HG03520 (cell line): ENCODE data around the gene UGT2A2.
"Not testable (repeated sequence)": the region's sequence is repeated elsewhere in the genome, so short reads cannot be mapped to it uniquely, and the experiment has no call there.

Experiments
- ATAC-seq: cut with Tn5 transposase; IDR thresholded peaks from one replicate; pipeline ENCODE4 v1.9.1; 2021; ENCODE audit warnings: mild to moderate bottlenecking, moderate library complexity; ENCODE audit not compliant: unreplicated experiment

The UGT2A2 gene

GRCh38 chr4:69639542-69639941 is at the start of gene UGT2A2:
UGT2A2 (minus strand) TSS chr4:69639642; CDS start chr4:69639640, 2 bp downstream.
- no peak for ATAC-seq

GRCh38 chr4:69684804-69685203 is 45.4 kb upstream of the UGT2A2 start:
- ATAC-seq, result no peak

GRCh38 chr4:69668680-69669079 is 29.2 kb upstream of the UGT2A2 start:
- no peak for ATAC-seq

GRCh38 chr4:69664009-69664408 is 24.6 kb upstream of the UGT2A2 start:
- not testable (repeated sequence) for ATAC-seq

GRCh38 chr4:69661130-69661803 is 21.8 kb upstream of the UGT2A2 start:
- not testable (repeated sequence) for ATAC-seq

GRCh38 chr4:69658133-69658532 is 18.7 kb upstream of the UGT2A2 start:
- no peak for ATAC-seq

GRCh38 chr4:69656653-69657158 is 17.3 kb upstream of the UGT2A2 start:
- no peak for ATAC-seq

GRCh38 chr4:69653147-69653546 is 13.7 kb upstream of the UGT2A2 start, which contains the start of gene UGT2A1:
UGT2A1 (minus strand) TSS chr4:69653247; CDS start chr4:69647644, 5,603 bp downstream.
- no peak for ATAC-seq

- no peak for ATAC-seq
Observed at GRCh38 chr4:69650872-69651271, 11.4 kb upstream of the UGT2A2 start.

GRCh38 chr4:69649629-69650028 is 10.2 kb upstream of the UGT2A2 start:
- ATAC-seq, result no peak

GRCh38 chr4:69649207-69649606 is 9.8 kb upstream of the UGT2A2 start:
- no peak for ATAC-seq

GRCh38 chr4:69642961-69643360 is 3.5 kb upstream of the UGT2A2 start:
- ATAC-seq, result no peak

GRCh38 chr4:69640289-69640688 is 847 bp upstream of the UGT2A2 start:
- ATAC-seq, result no peak

GRCh38 chr4:69617083-69617694 is 22.3 kb downstream of the UGT2A2 start:
- ATAC-seq, result no peak

- peak; percentile 51 for ATAC-seq
Observed at GRCh38 chr4:69610484-69610883, 29.0 kb downstream of the UGT2A2 start.

GRCh38 chr4:69601065-69601464 is 38.4 kb downstream of the UGT2A2 start:
- no peak for ATAC-seq

GRCh38 chr4:69600013-69600412 is 39.4 kb downstream of the UGT2A2 start:
- no peak for ATAC-seq

- ATAC-seq, result no peak
Observed at GRCh38 chr4:69594382-69594781, 45.1 kb downstream of the UGT2A2 start.

GRCh38 chr4:69591364-69591763 is 48.1 kb downstream of the UGT2A2 start:
- ATAC-seq, result no peak

- ATAC-seq, result no peak
Observed at GRCh38 chr4:69589884-69590283, 49.6 kb downstream of the UGT2A2 start.

GRCh38 chr4:69584135-69584534 is 55.3 kb downstream of the UGT2A2 start:
- ATAC-seq, result no peak

GRCh38 chr4:69583543-69583942 is 55.9 kb downstream of the UGT2A2 start:
- ATAC-seq, result no peak
